Ovary (tissue), 9 donors: ENCODE results near the gene BBOF1. TPM values are rescaled to one million over a fixed set of nuclear protein-coding genes. Genes with fewer than 3 reads are reported as not detected.

Experiments
- DNase-seq, 5 donors: peaks; one replicate each; pipeline ENCODE4 v3.0.0-alpha.2; 2019 to 2020
- H3K27ac ChIP-seq, 2 donors: fragments of 200-600 bp; one replicate each; pipeline versions ENCODE4 v1.5.1 to v1.8.0; 2019 to 2022
- H3K27me3 ChIP-seq: fragments of 200-600 bp; one replicate; pipeline ENCODE4 v1.8.0; 2022
- H3K36me3 ChIP-seq: fragments of 200-600 bp; sonication (generic); one replicate; pipeline ENCODE4 v1.5.1; 2019
- H3K4me1 ChIP-seq: one replicate; pipeline ENCODE4 v1.8.1; 2013; ENCODE audit warnings: mild to moderate bottlenecking, moderate library complexity; ENCODE audit not compliant: insufficient read depth
- H3K4me3 ChIP-seq: fragments of 200-600 bp; sonication (generic); one replicate; pipeline ENCODE4 v1.5.1; 2017
- H3K9me3 ChIP-seq, 2 donors: fragments of 200-600 bp in 1 of 2; sonication (generic) in 1 of 2; one replicate each; pipeline versions ENCODE4 v1.5.1 to v1.8.1; 2013 to 2019; ENCODE audit warnings: mild to moderate bottlenecking in 1 of 2, moderate library complexity in 1 of 2
- CTCF ChIP-seq, 3 donors: fragments of 450-650 bp in 2 of 3; fragments of 200-600 bp in 1 of 3; IDR thresholded peaks; one replicate each; pipeline versions ENCODE4 v1.5.1 to v1.8.0; 2016 to 2022; ENCODE audit warnings: antibody characterized with exemption in 3 of 3, mild to moderate bottlenecking in 1 of 3
- EP300 ChIP-seq: sonication (generic); formaldehyde crosslinking; IDR thresholded peaks from one replicate; pipeline ENCODE4 v1.6.1; 2017; ENCODE audit warnings: antibody characterized with exemption
- POLR2A ChIP-seq: fragments of 450-650 bp; IDR thresholded peaks from one replicate; pipeline ENCODE4 v1.6.1; 2017; ENCODE audit warnings: antibody characterized with exemption, mild to moderate bottlenecking, moderate library complexity
- WGBS, 3 donors: extraction: QIAGEN DNeasy Blood & Tissue Kit in 1 of 3; methylation state at CpG; one replicate each; pipeline versions ENCODE4 v1.1.5 to v1.1.7; 2013 to 2017; 5-methylcytosine and 5-hydroxymethylcytosine counted together
- intact Hi-C, 4 donors: fragments of 100-400 bp; cut with DNase I; formaldehyde crosslinking; loops; one replicate each; pipeline versions ENCODE4 v1.11.0 to v1.15.1; 2022 to 2023
- polyA plus RNA-seq, 2 donors: library from polyadenylated mRNA; stranded (reverse); fragments of 200-250 nt in 1 of 2; fragments of 350-450 nt in 1 of 2; fragmentation: Illumina TruSeq in 1 of 2; extraction: RNeasy Lipid Tissue Mini Kit (QIAGEN cat#74804) in 1 of 2; gene quantifications; one replicate each; pipeline ENCODE4 v1.2.3, GENCODE V29; 2013 to 2014
- total RNA-seq, 7 donors: library from RNA; depleted of rRNA in 2 of 7; stranded (reverse); fragments of >200 nt in 2 of 7; fragmentation: NEBNext Ultra II Directional in 3 of 7; extraction: Animal tissue kit (Norgen Biotek cat#: 25700) in 3 of 7; gene quantifications; one replicate each; pipeline versions ENCODE4 v1.1.0 to v1.2.4, GENCODE V29; 2016 to 2023
- donor health status: DM: no; HTN: no; CAD: no; lungs with moderate emphysema.
- donor health status: DM: no; HTN: no; CAD: no.
- donor health status: Bipolar disorder and iron deficiency.
- donor health status: DM: yes; HTN: yes; CAD: no.
- donor health status: DM: no; HTN: no; CAD: no.
- donor health status: DM: yes; HTN: yes; CAD: no.

Gene BBOF1
- total and polyA plus RNA-seq, 9 donors, result 1.7 to 16.5 (median 4.9) TPM

DNA sequence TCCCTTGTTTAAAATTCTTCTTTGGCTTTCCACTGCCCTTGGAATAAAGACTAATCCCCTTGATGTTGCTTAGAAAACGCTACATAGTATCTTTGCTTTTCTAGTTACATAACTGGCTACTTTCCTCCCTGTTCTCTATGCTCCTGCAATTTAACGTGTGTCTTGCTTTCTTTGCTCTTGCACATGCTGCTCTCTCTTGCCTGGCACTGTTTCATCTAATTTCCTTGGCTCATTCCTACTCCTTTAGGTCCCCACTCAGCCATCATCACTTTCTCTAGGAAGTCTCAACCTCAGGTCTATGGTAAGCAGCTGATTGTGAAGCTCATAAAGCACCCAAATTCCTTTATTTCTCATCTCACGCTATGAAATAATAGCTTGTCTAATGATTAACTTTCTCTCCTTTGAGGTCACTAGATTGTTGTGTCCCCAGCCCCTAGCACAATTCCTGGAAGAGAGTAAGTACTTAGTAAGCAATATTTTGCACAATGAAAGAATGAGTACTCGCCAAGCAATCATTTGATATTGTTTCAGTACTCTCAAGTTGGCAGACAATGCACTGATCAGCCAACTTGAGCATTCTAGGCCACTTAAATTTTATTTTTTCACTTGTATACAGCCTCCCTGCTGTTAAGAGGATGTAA, 61.8 kb downstream of the BBOF1 start:
- Histone ChIP-seq H3K9me3 (no peaks in the 10 kb centered on the region), H3K4me3 (no peak overlapping the region), H3K27me3 (no peaks in the 10 kb centered on the region), H3K27ac (no peak overlapping the region), H3K4me1 (peaks cover 6% of the 10 kb centered on the region), H3K36me3 (no peaks in the 10 kb centered on the region)
- no peak for DNase-seq
- 63 to 65% (median 63%) methylated on average over 4 of the region's 4 CpGs for WGBS, 3 donors
- no peak for TF ChIP-seq CTCF (IDR thresholded peaks at IDR 0.05)
- intact Hi-C loops, result no loop called here

DNA sequence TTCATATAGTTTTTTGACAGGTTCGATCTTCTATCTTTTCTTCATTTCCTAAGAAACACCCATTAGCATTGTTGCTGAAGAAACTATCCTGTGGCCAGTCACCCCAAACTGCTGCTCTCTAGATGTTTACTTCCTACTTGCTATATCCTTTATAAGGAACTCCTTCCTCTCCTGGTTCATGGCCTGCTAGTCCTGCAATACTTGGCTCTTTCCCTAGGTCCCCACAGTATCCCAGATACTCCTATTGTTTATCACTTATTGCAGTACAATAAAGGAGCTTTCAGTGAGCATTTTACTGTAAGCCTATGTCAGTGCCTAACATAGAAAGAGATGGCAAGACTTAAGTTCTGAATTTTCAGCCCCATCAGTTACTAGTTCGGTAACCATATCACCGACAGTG, 62.3 kb downstream of the BBOF1 start:
- Histone ChIP-seq H3K9me3 (no peaks in the 10 kb centered on the region), H3K36me3 (no peaks in the 10 kb centered on the region), H3K4me1 (peaks cover 7% of the 10 kb centered on the region), H3K27ac (no peak overlapping the region), H3K4me3 (no peak overlapping the region), H3K27me3 (no peaks in the 10 kb centered on the region)
- intact Hi-C loops, result no loop called here
- no peak for DNase-seq
- no peak for TF ChIP-seq EP300
- no peak for TF ChIP-seq POLR2A
- TF ChIP-seq CTCF (IDR thresholded peaks at IDR 0.05), result no peak
- WGBS, 3 donors, result 92 to 94% (median 94%) methylated on average over 3 of the region's 3 CpGs

DNA sequence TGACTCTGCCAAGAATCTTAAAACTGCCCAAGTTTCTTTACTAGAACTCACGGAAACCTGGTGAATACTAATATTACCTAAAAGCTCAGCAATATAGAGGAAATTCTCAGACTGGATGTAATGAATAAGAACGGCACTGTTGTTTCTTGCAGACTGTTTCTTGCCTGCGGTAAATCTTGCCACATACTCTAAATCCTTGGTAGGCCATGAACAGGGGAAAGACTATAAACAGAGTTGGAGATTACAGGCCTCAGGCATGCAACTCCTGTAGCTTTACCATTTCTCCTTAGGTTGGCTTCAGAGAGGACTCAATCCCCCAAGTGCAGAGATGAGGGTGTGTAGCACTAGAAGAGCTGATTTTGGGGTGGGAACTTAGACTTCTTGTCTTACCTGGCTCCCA, 64.0 kb downstream of the BBOF1 start:
- no peaks in the 10 kb centered on the region for H3K36me3 ChIP-seq
- H3K9me3 ChIP-seq, result no peaks in the 10 kb centered on the region
- TF ChIP-seq CTCF (IDR thresholded peaks at IDR 0.05) (no peak), EP300 (no peak), POLR2A (no peak)
- H3K4me3 ChIP-seq, result peak overlapping the region; percentile 94
- H3K27me3 ChIP-seq, result no peaks in the 10 kb centered on the region
- DNase-seq, result no peak
- H3K4me1 ChIP-seq, result peaks cover 7% of the 10 kb centered on the region
- 80 to 86% (median 84%) methylated on average over 3 of the region's 3 CpGs for WGBS, 3 donors
- H3K27ac ChIP-seq, result peak overlapping the region; percentile 62 to 91
- intact Hi-C loops, result no loop called here

GRCh38 chr14:74083784-74084276, 64.7 kb downstream of the BBOF1 start:
- no peaks in the 10 kb centered on the region for H3K27me3 ChIP-seq
- H3K4me3 ChIP-seq, result peak overlapping the region; percentile 94
- peak overlapping the region; percentile 62 to 91 for H3K27ac ChIP-seq
- TF ChIP-seq EP300, result no peak
- TF ChIP-seq CTCF (IDR thresholded peaks at IDR 0.05), result no peak
- TF ChIP-seq POLR2A, result no peak
- no peak for DNase-seq
- 1 to 2% (median 1%) methylated on average over 15 of the region's 15 CpGs for WGBS, 3 donors
- H3K36me3 ChIP-seq, result no peaks in the 10 kb centered on the region
- H3K4me1 ChIP-seq, result peaks cover 7% of the 10 kb centered on the region
- intact Hi-C loops, result no loop called here
- H3K9me3 ChIP-seq, result no peaks in the 10 kb centered on the region
